IMR-90 (cell line): Measurements from ENCODE around the gene GCNT3. TPM values are rescaled to one million over a fixed set of nuclear protein-coding genes. Genes with fewer than 3 reads are reported as not detected.

Experiments
- ATAC-seq: fragments of 200-7000 bp; cut with Tn5 transposase; 2 replicates; pipeline ENCODE4 v1.9.1; 2020; ENCODE audit warnings: low read depth, mild to moderate bottlenecking, moderate library complexity
- BruUV-seq: library from RNA; stranded (reverse); fragments of 400-500 nt; replicated peaks from 2 replicates; lab custom pipeline; 2021; lab: Mats Ljungman, UMichigan
- CTCF ChIA-PET: fragments of 300-600 bp; formaldehyde crosslinking; extraction: SDS; loops from one replicate; lab custom pipeline; 2021; ENCODE audit warnings: antibody characterized with exemption; lab: Yijun Ruan, JAX
- POLR2A ChIA-PET: fragments of 300-600 bp; sonication (Branson Sonifier 250); formaldehyde crosslinking; loops from one replicate; lab custom pipeline; 2022; ENCODE audit warnings: antibody characterized with exemption; ENCODE audit not compliant: unreplicated experiment; lab: Charles Lee
- DNase-seq: peaks from one replicate; pipeline ENCODE4 v3.0.0; 2013
- H2AFZ ChIP-seq: replicated peaks from 2 replicates; pipeline ENCODE3; 2013; ENCODE audit warnings: low read length, mild to moderate bottlenecking; ENCODE audit not compliant: poor library complexity
- H2AK5ac ChIP-seq: 2 replicates; pipeline ENCODE4 v1.6.1; 2013; ENCODE audit warnings: low read depth, low read length, inconsistent platforms
- H2AK9ac ChIP-seq: replicated peaks from 2 replicates; pipeline ENCODE3; 2013; ENCODE audit warnings: mild to moderate bottlenecking, low read depth, low read length, moderate library complexity; ENCODE audit not compliant: poor library complexity
- H2BK120ac ChIP-seq: 2 replicates; pipeline ENCODE4 v1.6.1; 2013; ENCODE audit warnings: low read depth, low read length, inconsistent platforms
- H2BK15ac ChIP-seq: 3 replicates; pipeline ENCODE4 v1.6.1; 2013; ENCODE audit warnings: low read depth, low read length, inconsistent platforms
- H2BK20ac ChIP-seq: 2 replicates; pipeline ENCODE4 v1.6.1; 2013; ENCODE audit warnings: low read depth, mild to moderate bottlenecking, inconsistent platforms, low read length, moderate library complexity
- H2BK5ac ChIP-seq: 2 replicates; pipeline ENCODE4 v1.6.1; 2013; ENCODE audit warnings: mild to moderate bottlenecking, low read depth, low read length, inconsistent platforms; ENCODE audit not compliant: poor library complexity, severe bottlenecking
- H3K14ac ChIP-seq: replicated peaks from 2 replicates; pipeline ENCODE4 v1.6.1; 2013; ENCODE audit warnings: low read depth, low read length, inconsistent platforms
- H3K18ac ChIP-seq: 2 replicates; pipeline ENCODE4 v1.6.1; 2013; ENCODE audit warnings: low read depth, low read length, control low read depth
- H3K23ac ChIP-seq: 2 replicates; pipeline ENCODE4 v1.6.1; 2013; ENCODE audit warnings: low read depth, low read length, inconsistent platforms
- H3K27ac ChIP-seq: 2 replicates; pipeline ENCODE4 v1.5.1; 2013; ENCODE audit warnings: mild to moderate bottlenecking, control low read depth, low read length; ENCODE audit not compliant: insufficient read depth
- H3K27me3 ChIP-seq: 2 replicates; pipeline ENCODE4 v1.6.1; 2013; ENCODE audit warnings: low read length; ENCODE audit not compliant: control insufficient read depth, insufficient read depth
- H3K36me3 ChIP-seq: 2 replicates; pipeline ENCODE4 v1.6.1; 2013; ENCODE audit warnings: low read length, mixed read lengths; ENCODE audit not compliant: control insufficient read depth, insufficient read depth
- H3K4ac ChIP-seq: 2 replicates; pipeline ENCODE4 v1.6.1; 2013; ENCODE audit warnings: low read depth, low read length, inconsistent platforms
- H3K4me1 ChIP-seq: 2 replicates; pipeline ENCODE4 v1.6.1; 2013; ENCODE audit warnings: low read length, mixed read lengths; ENCODE audit not compliant: control insufficient read depth, insufficient read depth
- H3K4me2 ChIP-seq: 2 replicates; pipeline ENCODE4 v1.6.1; 2013; ENCODE audit warnings: low read depth, mild to moderate bottlenecking, control low read depth, low read length, moderate library complexity
- H3K4me3 ChIP-seq: 2 replicates; pipeline ENCODE4 v1.5.1; 2013; ENCODE audit warnings: low read depth, mild to moderate bottlenecking, control low read depth, low read length, moderate library complexity; ENCODE audit not compliant: insufficient read depth
- H3K56ac ChIP-seq: 2 replicates; pipeline ENCODE4 v1.6.1; 2013; ENCODE audit warnings: low read length, inconsistent platforms; ENCODE audit not compliant: insufficient read depth; ENCODE audit errors: extremely low read depth
- H3K79me1 ChIP-seq, 2 experiments: 2 replicates each; pipeline ENCODE4 v1.6.1; 2013; ENCODE audit warnings: low read length in 2 of 2, inconsistent platforms in 1 of 2, low read depth in 1 of 2
- H3K9ac ChIP-seq: 2 replicates; pipeline ENCODE4 v1.6.1; 2013; ENCODE audit warnings: low read depth, low read length, control low read depth
- H3K9me1 ChIP-seq: 2 replicates; pipeline ENCODE4 v1.6.1; 2013; ENCODE audit warnings: low read length, inconsistent platforms; ENCODE audit not compliant: insufficient read depth
- H3K9me3 ChIP-seq: 2 replicates; pipeline ENCODE4 v1.6.1; 2013; ENCODE audit warnings: low read length; ENCODE audit not compliant: control insufficient read depth, insufficient read depth
- H4K20me1 ChIP-seq: 2 replicates; pipeline ENCODE4 v1.6.1; 2013; ENCODE audit warnings: low read length, inconsistent platforms; ENCODE audit not compliant: insufficient read depth
- H4K5ac ChIP-seq: 2 replicates; pipeline ENCODE4 v1.6.1; 2013; ENCODE audit warnings: mild to moderate bottlenecking, low read depth, low read length, control low read depth
- H4K8ac ChIP-seq, 2 experiments: 2 replicates each; pipeline ENCODE4 v1.6.1; 2013; ENCODE audit warnings: low read depth in 2 of 2, low read length in 2 of 2, control low read depth in 1 of 2, inconsistent platforms in 1 of 2
- H4K91ac ChIP-seq: 2 replicates; pipeline ENCODE4 v1.6.1; 2013; ENCODE audit warnings: low read depth, low read length, inconsistent platforms; ENCODE audit not compliant: insufficient read depth
- CEBPB ChIP-seq: IDR thresholded peaks from 2 replicates; pipeline ENCODE4 v1.6.1; 2012; ENCODE audit warnings: low read depth, low read length, improper control_type of control experiment
- ELK1 ChIP-seq: fragments of 150-350 bp; IDR thresholded peaks from 2 replicates; pipeline ENCODE4 v1.6.1; 2016; ENCODE audit warnings: low read depth, mild to moderate bottlenecking, low read length, moderate library complexity, borderline replicate concordance
- MXI1 ChIP-seq: IDR thresholded peaks from 2 replicates; pipeline ENCODE4 v1.6.1; 2012; ENCODE audit warnings: low read depth, mild to moderate bottlenecking, low read length, moderate library complexity, borderline replicate concordance
- RAD21 ChIP-seq: IDR thresholded peaks from 2 replicates; pipeline ENCODE4 v1.6.1; 2012; ENCODE audit warnings: low read length, improper control_type of control experiment
- SMC3 ChIP-seq: fragments of 150-350 bp; IDR thresholded peaks from 2 replicates; pipeline ENCODE4 v1.6.1; 2016; ENCODE audit warnings: low read depth, mild to moderate bottlenecking, antibody characterized with exemption, low read length, moderate library complexity
- USF2 ChIP-seq: fragments of 150-350 bp; IDR thresholded peaks from 2 replicates; pipeline ENCODE4 v1.6.1; 2017; ENCODE audit warnings: mild to moderate bottlenecking, antibody characterized with exemption, low read length, low read depth
- whole genome bisulfite sequencing, 2 experiments: methylation state at CpG; one replicate each; pipeline versions ENCODE4 v1.1.5 to v1.1.7; 2013; ENCODE audit warnings: missing lambda C conversion rate in 2 of 2; ENCODE audit not compliant: insufficient read length in 1 of 2; ENCODE audit errors: extremely low coverage in 2 of 2; 5-methylcytosine and 5-hydroxymethylcytosine counted together
- dilution Hi-C: fragments of 300-500 bp; cut with HindIII; formaldehyde crosslinking; loops from one replicate; pipeline ENCODE4 v1.14.3; 2018; ENCODE audit warnings: low sequenced_read_pairs; ENCODE audit not compliant: unreplicated experiment
- in situ Hi-C: fragments of 300-500 bp; cut with MboI; formaldehyde crosslinking; loops from 3 replicates; pipeline ENCODE4 v1.14.3; 2019; ENCODE audit warnings: low sequenced_read_pairs, inconsistent platforms, mixed read lengths
- intact Hi-C: fragments of 100-400 bp; cut with micrococcal nuclease; formaldehyde crosslinking; loops from 2 replicates; pipeline ENCODE4 v1.10.0; 2022
- polyA plus RNA-seq, 3 experiments: library from polyadenylated mRNA; depleted of rRNA; stranded (reverse); fragments of >200 nt; gene quantifications; 2 replicates each; pipeline ENCODE4 v1.2.3, GENCODE V29; 2012; ENCODE audit warnings: low replicate concordance in 1 of 3
- total RNA-seq: library from RNA; depleted of rRNA; stranded (reverse); fragments of >200 nt; gene quantifications from 2 replicates; pipeline ENCODE4 v1.2.3, GENCODE V29; 2012

Gene GCNT3
- total and polyA plus RNA-seq, 2 of the 4 experiments (the other 2 are of a cell fraction) = not detected

GRCh38 chr15:59594493-59594942 lies 17.1 kb upstream of the GCNT3 start:
- no peaks in the 10 kb centered on the region for H3K79me1 ChIP-seq
- H3K9me3 ChIP-seq = no peaks in the 10 kb centered on the region
- H4K5ac ChIP-seq = no peak overlapping the region
- no peaks in the 10 kb centered on the region for H4K20me1 ChIP-seq
- ChIA-PET CTCF (interaction anchor here (0.7 to 1.3 kb wide), 2 partner anchors 9 to 62 kb away, joined by 3 to 4 read pairs; no protein-coding TSS in a partner anchor), POLR2A (no interaction called here)
- no peak overlapping the region for H3K56ac ChIP-seq
- H3K27ac ChIP-seq = no peak overlapping the region
- no peak overlapping the region for H3K18ac ChIP-seq
- H2BK15ac ChIP-seq = no peak overlapping the region
- no peak overlapping the region for H2BK20ac ChIP-seq
- H3K4me2 ChIP-seq = no peak overlapping the region; the same call in 1 of the 2 replicates
- no peak overlapping the region for H2AK9ac ChIP-seq
- H3K4ac ChIP-seq = no peak overlapping the region
- no peak overlapping the region for H3K14ac ChIP-seq
- no peak overlapping the region for H3K4me3 ChIP-seq
- intact Hi-C loops (no loop called here), dilution Hi-C loops (no loop called here), in situ Hi-C loops (no loop called here)
- no CpG with 5 or more reads among the region's 3 CpGs for WGBS, 2 experiments
- H3K23ac ChIP-seq = no peak overlapping the region
- no peaks in the 10 kb centered on the region for H3K27me3 ChIP-seq
- peak; percentile 91 for ATAC-seq
- TF ChIP-seq USF2 (no peak), ELK1 (no peak), SMC3 (no peak), CEBPB (no peak), MXI1 (no peak), RAD21 (no peak)
- H2AK5ac ChIP-seq = no peak overlapping the region
- BruUV-seq = no TSS peak
- no peaks in the 10 kb centered on the region for H3K4me1 ChIP-seq
- H2AFZ ChIP-seq = peak overlapping the region; percentile 35
- no peak overlapping the region for H4K91ac ChIP-seq
- H2BK120ac ChIP-seq = no peak overlapping the region
- peak; percentile 86 for DNase-seq
- H2BK5ac ChIP-seq = no peak overlapping the region
- H3K9me1 ChIP-seq = no peaks in the 10 kb centered on the region
- no peak overlapping the region for H3K9ac ChIP-seq
- H4K8ac ChIP-seq = no peak overlapping the region
- no peaks in the 10 kb centered on the region for H3K36me3 ChIP-seq
